Lung (tissue), 12 donors: Measurements from ENCODE around the gene CCDC134. TPM values are rescaled to one million over a fixed set of nuclear protein-coding genes. Genes with fewer than 3 reads are reported as not detected.

Source experiments
- ATAC-seq: fragments of 200-7000 bp; cut with Tn5 transposase; one replicate; pipeline ENCODE4 v1.9.1; 2020; ENCODE audit warnings: moderate number of reproducible peaks; ENCODE audit not compliant: insufficient read depth, low FRiP score
- DNase-seq, 3 donors: peaks; one replicate each; pipeline ENCODE4 v3.0.0-alpha.2; 2013 to 2017
- H3K27ac ChIP-seq, 2 donors: one replicate each; pipeline ENCODE4 v1.5.1; 2013; ENCODE audit warnings: mild to moderate bottlenecking in 2 of 2, moderate library complexity in 2 of 2, control low read depth in 1 of 2, inconsistent platforms in 1 of 2, low read depth in 1 of 2, low read length in 1 of 2
- H3K27me3 ChIP-seq, 3 donors: one replicate each; pipeline ENCODE4 v1.5.1; 2013; ENCODE audit warnings: low read length in 2 of 3; ENCODE audit not compliant: control insufficient read depth in 3 of 3, insufficient read depth in 3 of 3
- H3K36me3 ChIP-seq, 4 donors: one replicate each; pipeline ENCODE4 v1.5.1; 2013; ENCODE audit warnings: low read length in 4 of 4, mild to moderate bottlenecking in 1 of 4, moderate library complexity in 1 of 4; ENCODE audit not compliant: control insufficient read depth in 4 of 4, insufficient read depth in 4 of 4
- H3K4me1 ChIP-seq, 5 donors: one replicate each; pipeline ENCODE4 v1.5.1; 2013; ENCODE audit warnings: low read length in 5 of 5, mild to moderate bottlenecking in 2 of 5, moderate library complexity in 1 of 5; ENCODE audit not compliant: control insufficient read depth in 5 of 5, insufficient read depth in 5 of 5
- H3K4me3 ChIP-seq: one replicate; pipeline ENCODE4 v1.5.1; 2013; ENCODE audit warnings: mild to moderate bottlenecking, control low read depth, moderate library complexity
- H3K9ac ChIP-seq, 2 donors: one replicate each; pipeline ENCODE4 v1.5.1; 2013; ENCODE audit warnings: low read length in 2 of 2, control low read depth in 1 of 2; ENCODE audit not compliant: insufficient read depth in 1 of 2
- H3K9me3 ChIP-seq, 4 donors: one replicate each; pipeline ENCODE4 v1.5.1; 2013; ENCODE audit warnings: low read length in 3 of 4, mild to moderate bottlenecking in 1 of 4, moderate library complexity in 1 of 4; ENCODE audit not compliant: control insufficient read depth in 4 of 4, insufficient read depth in 3 of 4
- WGBS, 2 donors: extraction: QIAGEN DNeasy Blood & Tissue Kit; methylation state at CpG; one replicate each; pipeline ENCODE4 v1.1.7; 2013; 5-methylcytosine and 5-hydroxymethylcytosine counted together
- polyA plus RNA-seq, 2 donors: library from polyadenylated mRNA; stranded (reverse); fragments of 200-250 nt; gene quantifications; one replicate each; pipeline ENCODE4 v1.2.1, GENCODE V29; 2013
- total RNA-seq, 2 donors: library from RNA; depleted of rRNA in 1 of 2; stranded (reverse); fragments of >200 nt in 1 of 2; gene quantifications; one replicate each; pipeline ENCODE4 v1.2.1, GENCODE V29; 2014 to 2021
- TF ChIP-seq, protein P1 (sequence below): IDR thresholded peaks from 2 replicates; pipeline ENCODE4 v1.5.1; 2012; ENCODE audit warnings: mild to moderate bottlenecking; ENCODE audit errors: control extremely low read depth, extremely low read depth
- donor health status: control.
- donor health status: control.
- donor health status: Bipolar disorder and iron deficiency.
- donor health status: healthy.
- donor health status: DM: yes; HTN: yes; CAD: no.

Gene CCDC134
- total and polyA plus RNA-seq, 4 donors, result 2.5 to 10.6 (median 7.0) TPM

DNA sequence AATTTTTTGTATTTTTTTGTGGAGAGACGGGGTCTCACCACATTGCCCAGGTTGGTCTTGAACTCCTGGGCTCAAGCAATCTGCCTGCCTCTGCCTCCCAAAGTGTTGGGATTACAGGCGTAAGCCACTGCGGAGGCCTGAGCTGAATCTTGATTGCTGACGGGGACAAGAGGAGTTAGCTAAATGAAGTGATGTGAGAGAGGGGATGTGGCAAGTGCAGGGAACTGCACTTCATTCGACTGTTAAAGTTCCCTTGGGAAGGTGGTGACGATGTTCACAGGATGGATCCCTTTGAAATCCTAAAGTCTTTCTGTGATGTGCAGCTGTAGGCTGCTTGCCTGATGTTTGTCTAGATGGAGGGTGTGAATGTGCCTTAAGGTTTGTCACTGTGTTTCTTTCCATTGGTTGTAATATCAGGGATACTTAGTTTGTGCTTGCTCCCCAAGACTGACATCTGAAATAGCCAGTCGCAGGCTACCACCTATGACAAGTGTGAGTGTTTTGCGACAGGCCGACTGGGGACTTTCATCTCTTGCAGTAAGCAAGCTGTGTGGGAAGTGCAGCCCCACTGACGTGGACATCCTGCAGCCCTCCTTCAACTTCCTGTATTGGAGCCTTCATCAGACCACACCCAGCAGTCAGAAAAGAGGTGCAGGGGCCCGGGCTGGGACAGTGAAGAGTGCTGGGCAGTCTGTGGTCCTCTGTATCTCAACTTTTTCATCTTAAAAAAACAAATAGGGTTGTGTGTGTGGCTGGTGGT is 19.6 kb upstream of the CCDC134 start:
- H3K4me3 ChIP-seq, result no peak overlapping the region
- ATAC-seq (peak; percentile 62), DNase-seq (peak; percentile 21 to 68 (median 21))
- TF ChIP-seq, protein P1, sequence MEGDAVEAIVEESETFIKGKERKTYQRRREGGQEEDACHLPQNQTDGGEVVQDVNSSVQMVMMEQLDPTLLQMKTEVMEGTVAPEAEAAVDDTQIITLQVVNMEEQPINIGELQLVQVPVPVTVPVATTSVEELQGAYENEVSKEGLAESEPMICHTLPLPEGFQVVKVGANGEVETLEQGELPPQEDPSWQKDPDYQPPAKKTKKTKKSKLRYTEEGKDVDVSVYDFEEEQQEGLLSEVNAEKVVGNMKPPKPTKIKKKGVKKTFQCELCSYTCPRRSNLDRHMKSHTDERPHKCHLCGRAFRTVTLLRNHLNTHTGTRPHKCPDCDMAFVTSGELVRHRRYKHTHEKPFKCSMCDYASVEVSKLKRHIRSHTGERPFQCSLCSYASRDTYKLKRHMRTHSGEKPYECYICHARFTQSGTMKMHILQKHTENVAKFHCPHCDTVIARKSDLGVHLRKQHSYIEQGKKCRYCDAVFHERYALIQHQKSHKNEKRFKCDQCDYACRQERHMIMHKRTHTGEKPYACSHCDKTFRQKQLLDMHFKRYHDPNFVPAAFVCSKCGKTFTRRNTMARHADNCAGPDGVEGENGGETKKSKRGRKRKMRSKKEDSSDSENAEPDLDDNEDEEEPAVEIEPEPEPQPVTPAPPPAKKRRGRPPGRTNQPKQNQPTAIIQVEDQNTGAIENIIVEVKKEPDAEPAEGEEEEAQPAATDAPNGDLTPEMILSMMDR, result no peak
- peak overlapping the region in 1 of 2 donors; percentile 23 for H3K27ac ChIP-seq
- no peaks in the 10 kb centered on the region for H3K9me3 ChIP-seq
- no peak overlapping the region for H3K9ac ChIP-seq
- H3K4me1 ChIP-seq, result peaks cover 0 to 2% (median 0%) of the 10 kb centered on the region in 5 donors
- no peaks in the 10 kb centered on the region for H3K36me3 ChIP-seq
- no peaks in the 10 kb centered on the region for H3K27me3 ChIP-seq
- WGBS, 2 donors, result 48 to 50% methylated on average over 11 of the region's 11 CpGs

DNA sequence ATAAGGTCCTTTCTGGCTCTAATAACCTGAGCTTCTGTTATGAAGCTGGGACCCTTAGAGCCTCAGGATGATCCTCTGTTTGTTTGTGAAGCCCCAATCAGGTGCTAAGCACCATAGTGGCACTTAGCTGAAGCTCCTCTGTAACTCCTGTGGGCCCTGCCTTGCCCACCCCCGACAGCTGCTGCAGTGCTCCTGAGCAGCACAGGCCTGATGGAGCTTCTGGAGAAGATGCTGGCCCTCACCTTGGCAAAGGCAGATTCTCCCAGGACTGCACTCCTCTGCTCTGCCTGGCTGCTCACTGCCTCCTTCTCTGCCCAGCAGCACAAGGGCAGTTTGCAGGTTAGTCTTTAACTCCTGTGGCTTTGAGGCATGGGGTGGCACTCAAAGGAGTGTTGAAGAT is 19.0 kb upstream of the CCDC134 start:
- 37 to 70% methylated on average over 1 of the region's 1 CpG for WGBS, 2 donors
- Histone ChIP-seq H3K27me3 (no peaks in the 10 kb centered on the region), H3K4me1 (peaks cover 0 to 2% (median 0%) of the 10 kb centered on the region in 5 donors), H3K9me3 (no peaks in the 10 kb centered on the region), H3K4me3 (peak overlapping the region; percentile 11), H3K36me3 (no peaks in the 10 kb centered on the region), H3K9ac (no peak overlapping the region), H3K27ac (peak overlapping the region in 1 of 2 donors; percentile 23)
- TF ChIP-seq, protein P1, result no peak
- ATAC-seq (no peak), DNase-seq (no peak)

DNA sequence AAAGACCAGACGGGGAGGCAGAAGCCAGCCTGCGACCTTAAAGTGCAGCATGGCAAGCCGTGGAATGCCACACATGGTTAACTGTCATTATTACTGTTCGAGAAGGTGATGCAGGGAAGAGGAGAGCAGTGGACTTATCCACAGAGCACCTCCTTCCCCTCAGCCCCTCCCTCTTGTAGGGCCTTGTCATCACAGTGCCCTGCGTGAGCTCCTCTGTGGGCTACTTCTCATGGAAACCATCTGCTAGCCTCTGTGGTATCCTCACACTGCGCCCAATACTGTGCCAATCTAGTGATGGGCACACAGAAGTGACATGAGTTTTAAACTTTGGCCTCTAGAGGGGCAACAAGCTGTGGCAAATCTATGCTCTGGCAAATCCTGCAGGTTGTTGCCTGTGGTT is 18.2 kb upstream of the CCDC134 start:
- 81 to 92% methylated on average over 6 of the region's 6 CpGs for WGBS, 2 donors
- H3K9ac ChIP-seq, result no peak overlapping the region
- H3K4me3 ChIP-seq, result no peak overlapping the region
- H3K9me3 ChIP-seq, result no peaks in the 10 kb centered on the region
- no peaks in the 10 kb centered on the region for H3K27me3 ChIP-seq
- TF ChIP-seq, protein P1, result no peak
- peaks cover 0 to 2% (median 0%) of the 10 kb centered on the region in 5 donors for H3K4me1 ChIP-seq
- no peak for ATAC-seq
- no peaks in the 10 kb centered on the region for H3K36me3 ChIP-seq
- no peak for DNase-seq
- no peak overlapping the region for H3K27ac ChIP-seq
